WERI-Rb-1 (cell line): ENCODE results near the gene MAP4K1.
"Not testable (repeated sequence)": the region's sequence is repeated elsewhere in the genome, so short reads cannot be mapped to it uniquely, and the experiment has no call there.

ENCODE experiments used
- DNase-seq: peaks from one replicate; pipeline ENCODE4 v3.0.0-alpha.2; 2020
- H3K27ac ChIP-seq: fragments of 250-450 bp; sonication (Bioruptor Pico); 2 replicates; pipeline ENCODE4 v1.5.1; 2020; ENCODE audit warnings: mild to moderate bottlenecking, moderate library complexity
- H3K27me3 ChIP-seq: fragments of 250-450 bp; sonication (Bioruptor Pico); 2 replicates; pipeline ENCODE4 v1.5.1; 2021; ENCODE audit warnings: mild to moderate bottlenecking, low read depth, moderate library complexity; ENCODE audit not compliant: insufficient read depth, severe bottlenecking
- H3K36me3 ChIP-seq: fragments of 250-450 bp; sonication (Bioruptor Pico); 2 replicates; pipeline ENCODE4 v1.5.1; 2020; ENCODE audit warnings: mild to moderate bottlenecking, moderate library complexity
- H3K4me3 ChIP-seq: 2 replicates; pipeline ENCODE4 v1.5.1; 2011; ENCODE audit warnings: low read depth, mild to moderate bottlenecking, control low read depth, low read length
- H3K9me3 ChIP-seq: fragments of 250-450 bp; sonication (Bioruptor Pico); 2 replicates; pipeline ENCODE4 v1.5.1; 2021; ENCODE audit warnings: mild to moderate bottlenecking, moderate library complexity; ENCODE audit not compliant: severe bottlenecking
- CTCF ChIP-seq: IDR thresholded peaks from 2 replicates; pipeline ENCODE4 v1.5.1; 2011; ENCODE audit warnings: low read depth, mild to moderate bottlenecking, control low read depth, inconsistent platforms, low read length

The MAP4K1 gene

DNA sequence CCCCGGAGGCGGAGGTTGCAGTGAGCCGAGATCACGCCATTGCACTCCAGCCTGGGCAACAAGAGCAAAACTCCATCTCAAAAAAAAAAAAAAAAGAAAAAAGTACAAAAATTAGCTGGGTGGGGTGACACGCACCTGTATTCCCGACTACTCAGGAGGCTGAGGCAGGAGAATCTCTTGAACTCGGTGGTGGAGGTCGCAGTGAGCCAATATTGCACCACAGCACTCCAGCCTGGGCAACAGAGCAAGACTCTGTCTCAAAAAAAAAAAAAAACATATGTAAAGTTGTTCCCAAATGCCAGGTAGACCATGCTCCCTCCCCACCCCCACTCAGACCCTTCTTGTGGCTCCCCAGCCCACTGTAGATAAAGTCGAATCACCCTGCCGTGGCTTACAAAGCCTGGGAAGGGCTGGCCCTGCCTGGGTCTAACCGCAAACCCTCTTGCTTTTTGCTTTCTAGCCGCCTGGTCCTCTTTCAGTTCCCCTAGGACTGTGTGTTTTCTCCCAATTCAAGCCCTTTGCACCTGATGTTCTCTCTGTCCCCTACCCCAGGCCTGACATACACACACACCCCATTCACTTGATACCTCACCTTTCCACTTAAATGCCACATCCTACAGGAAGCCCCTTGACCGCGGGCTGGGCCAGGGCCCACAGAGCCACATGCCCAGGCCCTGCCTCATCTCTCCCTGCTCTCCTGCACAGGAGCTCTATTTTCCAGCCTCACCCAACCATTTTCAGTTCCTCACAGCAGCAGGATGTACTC, 34.4 kb downstream of the MAP4K1 start:
- no peak overlapping the region for H3K27ac ChIP-seq
- no peaks in the 10 kb centered on the region for H3K27me3 ChIP-seq
- no peaks in the 10 kb centered on the region for H3K36me3 ChIP-seq
- TF ChIP-seq CTCF = no peak
- no peak overlapping the region for H3K4me3 ChIP-seq
- no peak for DNase-seq
- H3K9me3 ChIP-seq = no peaks in the 10 kb centered on the region

DNA sequence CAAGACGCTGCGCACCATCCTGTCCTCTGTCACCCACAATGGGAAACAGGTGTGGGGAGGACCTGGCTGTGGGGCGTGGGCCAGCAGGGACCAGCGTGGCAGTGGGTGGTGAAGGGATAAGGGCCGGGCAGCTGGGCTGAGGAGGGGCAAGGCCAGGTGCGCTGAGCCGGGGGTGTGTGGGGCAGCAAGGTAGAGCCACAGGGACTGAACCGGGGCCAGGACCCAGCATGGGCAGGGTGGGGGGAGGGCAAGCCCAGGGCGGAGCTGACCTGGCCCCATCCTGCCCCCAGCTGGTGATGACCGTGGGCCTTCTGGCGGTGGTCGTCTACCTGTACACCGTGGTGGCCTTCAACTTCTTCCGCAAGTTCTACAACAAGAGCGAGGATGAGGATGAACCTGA, 37.7 kb downstream of the MAP4K1 start:
- TF ChIP-seq CTCF = no peak
- DNase-seq = no peak
- H3K36me3 ChIP-seq = no peaks in the 10 kb centered on the region
- H3K9me3 ChIP-seq = no peaks in the 10 kb centered on the region
- no peak overlapping the region for H3K4me3 ChIP-seq
- no peaks in the 10 kb centered on the region for H3K27me3 ChIP-seq
- no peak overlapping the region for H3K27ac ChIP-seq

- not testable (repeated sequence) for H3K27me3 ChIP-seq, DNase-seq, H3K9me3 ChIP-seq, H3K36me3 ChIP-seq, H3K27ac ChIP-seq, H3K4me3 ChIP-seq
These were observed 38.4 kb downstream of the MAP4K1 start for GRCh38 chr19:38579304-38579703.

DNA sequence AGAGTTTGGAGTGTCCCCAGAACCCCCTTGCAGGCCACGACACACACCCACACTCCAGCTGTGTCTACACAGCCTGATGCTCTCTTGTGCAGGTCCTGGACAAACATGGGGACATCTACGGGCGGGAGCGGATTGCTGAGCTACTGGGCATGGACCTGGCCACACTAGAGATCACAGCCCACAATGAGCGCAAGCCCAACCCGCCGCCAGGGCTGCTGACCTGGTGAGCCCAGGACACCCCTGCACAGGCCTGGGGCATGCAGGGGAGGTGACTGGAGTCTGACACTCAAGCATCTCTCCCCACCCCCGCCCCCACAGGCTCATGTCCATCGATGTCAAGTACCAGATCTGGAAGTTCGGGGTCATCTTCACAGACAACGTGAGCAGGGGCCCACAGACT, 39.9 kb downstream of the MAP4K1 start:
- DNase-seq = no peak
- Histone ChIP-seq H3K9me3 (no peaks in the 10 kb centered on the region), H3K36me3 (no peaks in the 10 kb centered on the region), H3K4me3 (no peak overlapping the region), H3K27me3 (no peaks in the 10 kb centered on the region), H3K27ac (no peak overlapping the region)
- TF ChIP-seq CTCF = no peak

DNA sequence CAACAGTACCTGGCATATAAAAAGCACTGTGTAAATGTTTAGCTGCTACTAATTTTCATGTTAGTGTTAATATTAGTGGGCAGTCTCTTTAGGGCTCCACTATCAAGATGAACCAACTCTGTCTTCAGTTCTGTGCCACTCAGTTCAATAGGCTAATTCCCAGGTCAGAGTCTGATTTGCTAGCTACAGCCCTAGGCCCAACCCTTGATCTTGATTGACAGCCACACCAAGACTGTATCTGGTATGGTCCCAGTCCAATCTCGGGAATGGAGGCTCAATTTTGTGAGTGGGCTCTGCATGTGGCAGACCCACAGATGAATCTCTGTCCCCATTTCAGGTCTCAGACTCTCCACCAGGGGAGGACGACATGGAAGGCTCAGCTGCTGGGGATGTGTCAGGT, 46.1 kb downstream of the MAP4K1 start:
- TF ChIP-seq CTCF = no peak
- Histone ChIP-seq H3K4me3 (no peak overlapping the region), H3K27ac (no peak overlapping the region), H3K9me3 (no peaks in the 10 kb centered on the region), H3K36me3 (no peaks in the 10 kb centered on the region), H3K27me3 (no peaks in the 10 kb centered on the region)
- DNase-seq = no peak

DNA sequence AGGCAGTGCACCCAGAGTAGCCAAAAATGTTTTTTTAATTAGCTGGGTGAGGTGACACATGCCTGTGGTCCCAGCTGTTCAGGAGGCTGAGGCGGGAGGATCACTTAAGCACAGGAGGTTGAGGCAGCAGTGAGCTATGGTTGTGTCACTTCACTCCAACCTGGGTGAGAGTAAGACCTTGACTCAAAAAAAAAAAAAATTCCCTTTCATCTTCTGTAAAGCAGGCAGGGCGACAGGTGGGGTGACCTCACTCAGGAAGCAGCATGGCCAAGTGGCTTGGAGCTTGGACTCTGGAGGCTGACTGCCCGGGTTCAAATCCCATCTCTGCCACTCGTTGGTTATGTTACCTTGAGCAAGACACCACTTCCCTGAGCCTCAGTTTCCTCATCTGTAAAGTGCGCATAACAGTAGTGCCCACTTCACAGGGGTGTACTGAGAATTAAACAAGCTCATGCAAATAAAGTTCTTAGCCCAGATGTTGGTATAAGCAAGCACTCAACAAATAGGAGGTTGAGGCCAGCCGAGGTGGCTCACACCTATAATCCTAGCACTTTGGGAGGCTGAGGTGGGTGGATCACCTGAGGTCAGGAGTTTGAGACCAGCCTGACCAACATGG, 48.3 kb downstream of the MAP4K1 start:
- Histone ChIP-seq H3K27me3 (no peaks in the 10 kb centered on the region), H3K36me3 (no peaks in the 10 kb centered on the region), H3K27ac (no peak overlapping the region), H3K4me3 (no peak overlapping the region), H3K9me3 (no peaks in the 10 kb centered on the region)
- DNase-seq = no peak
- no peak for TF ChIP-seq CTCF
